K562 treated with DMSO at 1 percent for 48 hours (cell line): ENCODE measurements around the gene KNSTRN. TPM values are rescaled to one million over a fixed set of nuclear protein-coding genes. Genes with fewer than 3 reads are reported as not detected.

Experiments used
- total RNA-seq: library from RNA; unstranded; fragments of 300-600 nt; gene quantifications from 2 replicates; pipeline ENCODE4 v1.2.3, GENCODE V29; 2022; ENCODE audit warnings: low replicate concordance; ENCODE audit errors: extremely low read depth

Gene KNSTRN
- not detected in 2 replicates for total RNA-seq

DNA sequence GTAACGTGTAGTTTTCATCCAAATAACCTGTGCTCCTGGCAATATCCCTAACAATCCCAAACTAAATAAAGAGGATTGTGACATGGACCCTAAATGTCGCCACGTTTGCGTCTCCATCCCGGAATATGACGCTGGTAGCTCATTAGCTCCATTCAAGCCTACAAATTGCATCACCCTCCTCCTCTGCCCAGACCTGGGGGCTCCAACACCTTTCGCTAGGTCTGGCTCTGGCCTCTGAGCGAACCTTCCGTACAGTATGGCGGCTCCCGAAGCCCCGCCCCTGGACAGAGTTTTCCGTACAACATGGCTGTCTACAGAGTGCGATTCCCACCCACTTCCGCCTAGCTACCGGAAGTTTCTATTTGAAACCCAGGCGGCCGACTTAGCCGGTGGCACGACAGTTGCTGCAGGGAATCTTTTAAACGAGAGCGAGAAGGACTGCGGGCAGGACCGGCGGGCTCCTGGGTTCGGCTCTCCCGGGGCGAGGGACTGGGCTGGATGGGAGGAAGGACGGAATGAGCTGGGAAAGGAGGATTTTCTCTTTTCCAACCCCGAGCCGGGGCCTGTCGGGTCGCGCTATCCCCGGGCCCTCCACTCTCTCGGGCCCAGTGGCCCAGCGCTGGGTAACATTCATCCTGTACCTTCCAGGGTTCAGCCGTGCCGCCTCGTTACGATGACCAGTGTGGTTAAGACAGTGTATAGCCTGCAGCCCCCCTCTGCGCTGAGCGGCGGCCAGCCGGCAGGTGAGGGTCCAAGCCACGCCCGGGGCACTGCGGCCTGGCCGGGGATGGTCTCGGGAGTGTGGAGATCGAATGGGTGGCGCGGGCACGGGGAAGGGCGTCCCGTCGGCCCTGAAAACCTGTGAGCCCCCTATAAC, at the start of gene KNSTRN:
KNSTRN (plus strand) TSS at position 142 of the 877 bp plus-strand sequence; CDS start at position 257, 115 bp downstream.

DNA sequence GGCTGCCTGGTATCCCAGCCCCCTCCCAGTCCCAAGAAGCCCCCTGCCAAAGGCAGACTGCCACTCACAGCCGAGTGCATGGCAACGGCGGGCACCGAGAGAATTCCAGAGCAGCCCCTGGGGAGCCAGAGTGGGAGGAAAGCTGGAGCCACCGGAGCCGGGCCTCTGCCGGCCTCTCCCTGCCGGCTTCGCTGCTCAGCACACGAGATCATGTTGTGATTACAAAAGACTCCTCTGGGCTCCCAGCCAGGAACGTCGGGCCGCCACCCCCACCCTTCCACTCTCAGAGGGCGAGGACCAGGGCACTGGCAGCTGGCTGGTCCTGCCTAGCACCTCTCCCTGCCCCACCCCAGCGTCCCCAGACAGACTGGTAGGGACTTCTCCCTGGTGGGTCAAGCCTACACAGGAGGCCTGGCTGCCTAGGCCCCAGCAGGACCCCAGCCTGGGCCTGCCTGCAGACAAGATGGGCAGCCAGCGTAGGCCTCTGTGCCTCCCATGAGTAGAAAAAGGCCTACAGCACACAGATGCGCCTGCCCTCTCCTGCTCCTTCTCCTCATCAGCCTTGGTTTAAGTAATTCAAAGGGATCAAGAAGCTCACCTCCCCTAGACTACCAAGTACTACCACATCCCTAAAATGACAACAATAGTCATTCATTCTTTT, 41.7 kb upstream of the KNSTRN start, which contains the start of gene CCDC9B:
CCDC9B (minus strand) TSS at position 200 of the 661 bp plus-strand sequence; CDS start at position 80, 120 bp downstream.

DNA sequence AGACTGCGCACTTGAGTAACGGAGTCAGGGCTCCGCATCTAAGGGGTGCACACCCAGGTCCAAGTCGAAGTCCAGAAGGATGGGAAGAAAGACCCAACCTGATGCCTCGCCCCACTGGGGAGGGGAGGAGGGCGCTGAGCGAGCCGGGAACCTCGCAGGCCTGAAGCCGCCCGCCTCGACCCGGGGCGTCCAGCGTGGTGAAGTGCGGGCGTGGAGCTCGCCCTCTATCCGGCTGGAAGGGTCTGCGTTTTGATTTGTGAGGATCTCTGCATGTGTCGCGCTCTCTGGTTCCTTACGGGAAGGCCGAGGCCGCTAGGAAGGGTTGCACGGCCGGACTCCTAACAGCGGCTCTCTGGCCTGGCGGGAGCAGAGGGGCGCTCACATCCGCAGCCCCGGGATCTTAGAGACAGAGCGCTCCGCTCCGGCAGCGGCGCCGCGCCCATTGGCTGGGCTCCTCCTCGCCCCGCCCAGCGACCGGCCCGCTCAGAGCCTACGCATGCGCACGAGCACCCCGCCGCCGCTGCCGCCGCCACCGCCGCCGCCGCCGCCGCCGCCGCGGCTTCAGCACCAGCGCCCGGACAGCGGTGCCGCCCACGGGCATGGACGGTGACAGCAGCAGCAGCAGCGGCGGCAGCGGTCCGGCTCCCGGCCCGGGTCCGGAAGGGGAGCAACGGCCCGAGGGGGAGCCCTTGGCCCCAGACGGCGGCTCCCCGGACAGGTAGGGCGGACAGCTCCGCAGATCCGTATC, 24.6 kb upstream of the KNSTRN start, which contains the start of gene DISP2:
DISP2 (plus strand) TSS at position 497 of the 748 bp plus-strand sequence; CDS start at position 600, 103 bp downstream.

GRCh38 chr15:40405501-40406381, 23.2 kb downstream of the KNSTRN start, which contains the start of gene IVD:
IVD (plus strand) TSS chr15:40405795; CDS start chr15:40405828, 33 bp downstream.

GRCh38 chr15:40440743-40441564, 58.4 kb downstream of the KNSTRN start, which contains the start of gene BAHD1:
BAHD1 (plus strand) TSS chr15:40440953; CDS start chr15:40458465, 17,512 bp downstream.

Other genes starting within 250 kb of the KNSTRN start
- not detected in 2 replicates for gene BUB1B, start 221.7 kb upstream of the KNSTRN start, total RNA-seq
- gene PAK6, start 143.7 kb upstream of the KNSTRN start, total RNA-seq = not detected in 2 replicates
- not detected in 2 replicates for gene ANKRD63, start 99.7 kb upstream of the KNSTRN start, total RNA-seq
- not detected in 2 replicates for gene PLCB2, start 74.8 kb upstream of the KNSTRN start, total RNA-seq
- gene INAFM2, start 59.0 kb upstream of the KNSTRN start, total RNA-seq = not detected in 2 replicates
- not detected in 2 replicates for gene CCDC9B, start 41.8 kb upstream of the KNSTRN start, total RNA-seq
- not detected in 2 replicates for gene PHGR1, start 31.7 kb upstream of the KNSTRN start, total RNA-seq
- not detected in 2 replicates for gene DISP2, start 24.5 kb upstream of the KNSTRN start, total RNA-seq
- gene IVD, start 23.1 kb downstream of the KNSTRN start, total RNA-seq = not detected in 2 replicates
- gene BAHD1, start 58.2 kb downstream of the KNSTRN start, total RNA-seq = not detected in 2 replicates
- not detected in 2 replicates for gene CHST14, start 88.3 kb downstream of the KNSTRN start, total RNA-seq
- not detected in 2 replicates for gene CCDC32, start 182.3 kb downstream of the KNSTRN start, total RNA-seq
- gene RPUSD2, start 186.6 kb downstream of the KNSTRN start, total RNA-seq = not detected in 2 replicates
- gene KNL1, start 211.5 kb downstream of the KNSTRN start, total RNA-seq = not detected in 2 replicates